HepG2 (cell line): ENCODE measurements around the gene CCDC57. TPM values are rescaled to one million over a fixed set of nuclear protein-coding genes. Genes with fewer than 3 reads are reported as not detected.

Experiments
- CBX2 ChIP-seq, 2 experiments: fragments of 200-600 bp in 1 of 2; sonication (generic); formaldehyde crosslinking in 1 of 2; IDR thresholded peaks; 2 replicates each; pipeline versions ENCODE4 v1.7.0 to v1.8.1; 2018 to 2022; ENCODE audit warnings: low read depth in 2 of 2, low read length in 1 of 2, mild to moderate bottlenecking in 1 of 2, missing genetic modification reagents in 1 of 2
- HNRNPK ChIP-seq: fragments of 200-400 bp; formaldehyde crosslinking; IDR thresholded peaks from 2 replicates; pipeline ENCODE4 v1.6.1; 2018; ENCODE audit warnings: low read length, low read depth, moderate library complexity, mild to moderate bottlenecking; ENCODE audit not compliant: poor library complexity, severe bottlenecking
- KDM5B ChIP-seq: sonication (generic); formaldehyde crosslinking; IDR thresholded peaks from 2 replicates; pipeline ENCODE4 v1.4.0; 2020; ENCODE audit warnings: missing genetic modification reagents, mild to moderate bottlenecking, borderline replicate concordance
- NFKB2 ChIP-seq: sonication (generic); formaldehyde crosslinking; IDR thresholded peaks from 2 replicates; pipeline ENCODE4 v1.4.0; 2020; ENCODE audit warnings: missing genetic modification reagents, borderline replicate concordance
- POLR2A ChIP-seq, 2 experiments: IDR thresholded peaks; 2 replicates each; pipeline ENCODE4 v1.6.1; 2011; ENCODE audit warnings: low read depth in 2 of 2, low read length in 2 of 2, mild to moderate bottlenecking in 1 of 2, moderate library complexity in 1 of 2; ENCODE audit not compliant: insufficient read depth in 1 of 2
- RFXANK ChIP-seq: IDR thresholded peaks from 2 replicates; pipeline ENCODE4 v1.6.1; 2016
- SMAD9 ChIP-seq: sonication (generic); formaldehyde crosslinking; IDR thresholded peaks from 2 replicates; pipeline ENCODE4 v1.5.1; 2020; ENCODE audit warnings: mild to moderate bottlenecking, missing genetic modification reagents
- SRSF1 ChIP-seq: fragments of 200-400 bp; formaldehyde crosslinking; optimal IDR thresholded peaks from 2 replicates; pipeline ENCODE3; 2017; ENCODE audit warnings: mild to moderate bottlenecking, low read depth, low read length, moderate library complexity
- STAT5B ChIP-seq: sonication (generic); formaldehyde crosslinking; IDR thresholded peaks from 2 replicates; pipeline ENCODE4 v1.4.0; 2020; ENCODE audit warnings: missing genetic modification reagents
- ZNF30 ChIP-seq: sonication (generic); formaldehyde crosslinking; IDR thresholded peaks from 2 replicates; pipeline ENCODE4 v1.5.0; 2020; ENCODE audit warnings: mild to moderate bottlenecking, missing genetic modification reagents
- ZNF326 ChIP-seq: sonication (generic); formaldehyde crosslinking; IDR thresholded peaks from 2 replicates; pipeline ENCODE4 v1.4.0; 2020; ENCODE audit warnings: missing genetic modification reagents, borderline replicate concordance
- ZNF614 ChIP-seq: IDR thresholded peaks from 2 replicates; pipeline ENCODE4 v1.6.1; 2018; ENCODE audit warnings: missing biosample characterization, missing genetic modification reagents, inconsistent platforms, borderline replicate concordance
- ZNF724P ChIP-seq: sonication (generic); formaldehyde crosslinking; IDR thresholded peaks from 2 replicates; pipeline ENCODE4 v1.8.0; 2022; ENCODE audit warnings: missing genetic modification reagents, borderline replicate concordance
- polyA plus RNA-seq, 8 experiments: library from polyadenylated mRNA; depleted of rRNA in 3 of 8; stranded (reverse) in 7 of 8; unstranded in 1 of 8; fragments of >200 nt; fragmentation: Illumina TruSeq in 4 of 8; extraction: Trizol in 4 of 8; gene quantifications; 2 replicates each; pipeline versions ENCODE4 v1.2.1 to v1.2.3, GENCODE V29; 2011 to 2016; ENCODE audit warnings: low read depth in 4 of 8, missing spikeins in 1 of 8, mixed read lengths in 1 of 8; ENCODE audit not compliant: insufficient read depth in 1 of 8
- total RNA-seq, 5 experiments: library from RNA; depleted of rRNA; stranded (reverse); fragments of >200 nt; fragmentation: Illumina TruSeq; extraction: Trizol; gene quantifications; 2 replicates each; pipeline ENCODE4 v1.2.3, GENCODE V29; 2016; ENCODE audit warnings: low read depth in 1 of 5
- TF ChIP-seq, protein P1 (sequence below): IDR thresholded peaks from 2 replicates; pipeline ENCODE4 v1.6.1; 2016; ENCODE audit warnings: low read depth, control low read depth
- TF ChIP-seq, protein P2 (sequence below): IDR thresholded peaks from 2 replicates; pipeline ENCODE4 v1.6.1; 2016; ENCODE audit warnings: mild to moderate bottlenecking
- TF ChIP-seq, protein P3 (sequence below): IDR thresholded peaks from 2 replicates; pipeline ENCODE4 v1.6.1; 2012; ENCODE audit warnings: inconsistent platforms
- TF ChIP-seq, protein P4 (sequence below): sonication (generic); formaldehyde crosslinking; IDR thresholded peaks from 2 replicates; pipeline ENCODE4 v1.5.0; 2020; ENCODE audit warnings: mild to moderate bottlenecking, missing genetic modification reagents, borderline replicate concordance
- TF ChIP-seq, protein P5 (sequence below): sonication (generic); formaldehyde crosslinking; IDR thresholded peaks from 2 replicates; pipeline ENCODE4 v1.9.0; 2021; ENCODE audit warnings: missing genetic modification reagents, mild to moderate bottlenecking, borderline replicate concordance
- TF ChIP-seq, protein P6 (sequence below): IDR thresholded peaks from 2 replicates; pipeline ENCODE4 v1.6.1; 2016

CCDC57 gene
- total and polyA plus RNA-seq, 2 of the 13 experiments (the other 11 are each of a cell fraction or from before 2014, with no cell fraction given) = 59.3 to 59.9 TPM

DNA sequence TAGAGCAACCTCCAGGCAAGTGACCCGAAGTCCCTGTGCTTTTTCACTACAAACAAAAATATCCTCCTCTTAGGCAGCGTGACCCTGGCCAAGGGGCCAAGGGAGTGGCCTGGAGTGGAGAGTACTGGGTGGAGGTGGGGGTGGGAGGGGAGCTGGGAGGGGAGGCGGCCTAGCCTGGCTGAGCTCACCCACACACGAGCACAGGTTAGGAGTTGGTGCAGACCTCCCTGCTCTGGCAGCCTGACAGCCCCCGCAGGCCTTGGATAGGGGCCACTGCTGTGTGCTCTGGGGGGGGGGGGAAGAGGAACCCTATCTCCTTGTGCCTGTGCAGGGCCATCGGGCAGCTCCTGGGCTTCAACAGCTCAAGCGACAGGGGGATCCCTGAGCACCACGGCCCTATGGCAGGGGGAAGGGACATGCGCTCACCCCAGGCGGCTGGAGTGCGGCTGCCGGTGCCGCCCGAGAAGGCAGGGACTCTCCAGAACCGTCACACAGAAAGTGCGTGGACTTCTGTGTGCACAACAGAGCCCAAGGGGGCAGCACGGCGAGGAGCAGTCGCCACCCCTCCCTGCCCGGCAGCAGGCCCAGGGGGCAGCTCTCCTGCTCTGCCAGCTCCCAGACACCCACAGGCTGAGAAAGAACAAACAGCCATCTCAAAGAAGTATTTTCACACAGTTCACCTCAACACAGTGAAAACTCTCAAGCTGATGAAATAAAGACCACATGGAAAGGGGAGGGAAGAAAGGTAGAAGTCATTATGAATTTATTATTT is 29.5 kb upstream of the CCDC57 start (continued):
- TF ChIP-seq, protein P1, sequence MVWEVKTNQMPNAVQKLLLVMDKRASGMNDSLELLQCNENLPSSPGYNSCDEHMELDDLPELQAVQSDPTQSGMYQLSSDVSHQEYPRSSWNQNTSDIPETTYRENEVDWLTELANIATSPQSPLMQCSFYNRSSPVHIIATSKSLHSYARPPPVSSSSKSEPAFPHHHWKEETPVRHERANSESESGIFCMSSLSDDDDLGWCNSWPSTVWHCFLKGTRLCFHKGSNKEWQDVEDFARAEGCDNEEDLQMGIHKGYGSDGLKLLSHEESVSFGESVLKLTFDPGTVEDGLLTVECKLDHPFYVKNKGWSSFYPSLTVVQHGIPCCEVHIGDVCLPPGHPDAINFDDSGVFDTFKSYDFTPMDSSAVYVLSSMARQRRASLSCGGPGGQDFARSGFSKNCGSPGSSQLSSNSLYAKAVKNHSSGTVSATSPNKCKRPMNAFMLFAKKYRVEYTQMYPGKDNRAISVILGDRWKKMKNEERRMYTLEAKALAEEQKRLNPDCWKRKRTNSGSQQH (CRISPR knock-in tag) = no peak
- TF ChIP-seq NFKB2 (CRISPR knock-in tag) = peak; percentile 3; the same call in 1 of the 2 replicates
- TF ChIP-seq, protein P2, sequence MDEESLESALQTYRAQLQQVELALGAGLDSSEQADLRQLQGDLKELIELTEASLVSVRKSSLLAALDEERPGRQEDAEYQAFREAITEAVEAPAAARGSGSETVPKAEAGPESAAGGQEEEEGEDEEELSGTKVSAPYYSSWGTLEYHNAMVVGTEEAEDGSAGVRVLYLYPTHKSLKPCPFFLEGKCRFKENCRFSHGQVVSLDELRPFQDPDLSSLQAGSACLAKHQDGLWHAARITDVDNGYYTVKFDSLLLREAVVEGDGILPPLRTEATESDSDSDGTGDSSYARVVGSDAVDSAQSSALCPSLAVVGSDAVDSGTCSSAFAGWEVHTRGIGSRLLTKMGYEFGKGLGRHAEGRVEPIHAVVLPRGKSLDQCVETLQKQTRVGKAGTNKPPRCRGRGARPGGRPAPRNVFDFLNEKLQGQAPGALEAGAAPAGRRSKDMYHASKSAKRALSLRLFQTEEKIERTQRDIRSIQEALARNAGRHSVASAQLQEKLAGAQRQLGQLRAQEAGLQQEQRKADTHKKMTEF (CRISPR knock-in tag) = peak; percentile 13; the same call in 1 of the 2 replicates
- TF ChIP-seq, protein P3, sequence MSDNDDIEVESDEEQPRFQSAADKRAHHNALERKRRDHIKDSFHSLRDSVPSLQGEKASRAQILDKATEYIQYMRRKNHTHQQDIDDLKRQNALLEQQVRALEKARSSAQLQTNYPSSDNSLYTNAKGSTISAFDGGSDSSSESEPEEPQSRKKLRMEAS = no peak
- TF ChIP-seq KDM5B (CRISPR knock-in tag) = no peak
- peak; percentile 98 for TF ChIP-seq ZNF326
- 0 out of 2 replicates have a peak, but pooled peaks have one; percentile 11 for TF ChIP-seq STAT5B (CRISPR knock-in tag)
- no peak for TF ChIP-seq CBX2 (IDR thresholded peaks at IDR 0.05; ENCODE audit: low read depth, low read length)
- no peak; the same call in 1 of the 2 replicates for TF ChIP-seq CBX2 (CRISPR knock-in tag; IDR thresholded peaks at IDR 0.05; ENCODE audit: low read depth)
- 0 out of 2 replicates have a peak, but pooled peaks have one; percentile 63 for TF ChIP-seq RFXANK (CRISPR knock-in tag)
- no peak for TF ChIP-seq ZNF30 (CRISPR knock-in tag)
- TF ChIP-seq, protein P4, sequence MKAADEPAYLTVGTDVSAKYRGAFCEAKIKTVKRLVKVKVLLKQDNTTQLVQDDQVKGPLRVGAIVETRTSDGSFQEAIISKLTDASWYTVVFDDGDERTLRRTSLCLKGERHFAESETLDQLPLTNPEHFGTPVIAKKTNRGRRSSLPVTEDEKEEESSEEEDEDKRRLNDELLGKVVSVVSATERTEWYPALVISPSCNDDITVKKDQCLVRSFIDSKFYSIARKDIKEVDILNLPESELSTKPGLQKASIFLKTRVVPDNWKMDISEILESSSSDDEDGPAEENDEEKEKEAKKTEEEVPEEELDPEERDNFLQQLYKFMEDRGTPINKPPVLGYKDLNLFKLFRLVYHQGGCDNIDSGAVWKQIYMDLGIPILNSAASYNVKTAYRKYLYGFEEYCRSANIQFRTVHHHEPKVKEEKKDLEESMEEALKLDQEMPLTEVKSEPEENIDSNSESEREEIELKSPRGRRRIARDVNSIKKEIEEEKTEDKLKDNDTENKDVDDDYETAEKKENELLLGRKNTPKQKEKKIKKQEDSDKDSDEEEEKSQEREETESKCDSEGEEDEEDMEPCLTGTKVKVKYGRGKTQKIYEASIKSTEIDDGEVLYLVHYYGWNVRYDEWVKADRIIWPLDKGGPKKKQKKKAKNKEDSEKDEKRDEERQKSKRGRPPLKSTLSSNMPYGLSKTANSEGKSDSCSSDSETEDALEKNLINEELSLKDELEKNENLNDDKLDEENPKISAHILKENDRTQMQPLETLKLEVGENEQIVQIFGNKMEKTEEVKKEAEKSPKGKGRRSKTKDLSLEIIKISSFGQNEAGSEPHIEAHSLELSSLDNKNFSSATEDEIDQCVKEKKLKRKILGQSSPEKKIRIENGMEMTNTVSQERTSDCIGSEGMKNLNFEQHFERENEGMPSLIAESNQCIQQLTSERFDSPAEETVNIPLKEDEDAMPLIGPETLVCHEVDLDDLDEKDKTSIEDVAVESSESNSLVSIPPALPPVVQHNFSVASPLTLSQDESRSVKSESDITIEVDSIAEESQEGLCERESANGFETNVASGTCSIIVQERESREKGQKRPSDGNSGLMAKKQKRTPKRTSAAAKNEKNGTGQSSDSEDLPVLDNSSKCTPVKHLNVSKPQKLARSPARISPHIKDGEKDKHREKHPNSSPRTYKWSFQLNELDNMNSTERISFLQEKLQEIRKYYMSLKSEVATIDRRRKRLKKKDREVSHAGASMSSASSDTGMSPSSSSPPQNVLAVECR (CRISPR knock-in tag) = peak; percentile 3; the same call in 1 of the 2 replicates
- no peak for TF ChIP-seq POLR2A (IDR thresholded peaks at IDR 0.05; ENCODE audit: insufficient read depth in 1 of 2, low read depth in 2 of 2, low read length in 2 of 2)
- TF ChIP-seq, protein P5, sequence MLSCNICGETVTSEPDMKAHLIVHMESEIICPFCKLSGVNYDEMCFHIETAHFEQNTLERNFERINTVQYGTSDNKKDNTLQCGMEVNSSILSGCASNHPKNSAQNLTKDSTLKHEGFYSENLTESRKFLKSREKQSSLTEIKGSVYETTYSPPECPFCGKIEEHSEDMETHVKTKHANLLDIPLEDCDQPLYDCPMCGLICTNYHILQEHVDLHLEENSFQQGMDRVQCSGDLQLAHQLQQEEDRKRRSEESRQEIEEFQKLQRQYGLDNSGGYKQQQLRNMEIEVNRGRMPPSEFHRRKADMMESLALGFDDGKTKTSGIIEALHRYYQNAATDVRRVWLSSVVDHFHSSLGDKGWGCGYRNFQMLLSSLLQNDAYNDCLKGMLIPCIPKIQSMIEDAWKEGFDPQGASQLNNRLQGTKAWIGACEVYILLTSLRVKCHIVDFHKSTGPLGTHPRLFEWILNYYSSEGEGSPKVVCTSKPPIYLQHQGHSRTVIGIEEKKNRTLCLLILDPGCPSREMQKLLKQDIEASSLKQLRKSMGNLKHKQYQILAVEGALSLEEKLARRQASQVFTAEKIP (CRISPR knock-in tag) = no peak
- TF ChIP-seq SRSF1 = peak; percentile 7
- TF ChIP-seq HNRNPK = peak; percentile 85
- TF ChIP-seq ZNF614 = no peak; the same call in 1 of the 2 replicates
- TF ChIP-seq ZNF724P (CRISPR knock-in tag) = peak; percentile 27
- TF ChIP-seq, protein P6, sequence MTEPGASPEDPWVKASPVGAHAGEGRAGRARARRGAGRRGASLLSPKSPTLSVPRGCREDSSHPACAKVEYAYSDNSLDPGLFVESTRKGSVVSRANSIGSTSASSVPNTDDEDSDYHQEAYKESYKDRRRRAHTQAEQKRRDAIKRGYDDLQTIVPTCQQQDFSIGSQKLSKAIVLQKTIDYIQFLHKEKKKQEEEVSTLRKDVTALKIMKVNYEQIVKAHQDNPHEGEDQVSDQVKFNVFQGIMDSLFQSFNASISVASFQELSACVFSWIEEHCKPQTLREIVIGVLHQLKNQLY (CRISPR knock-in tag) = peak; percentile 27; the same call in 1 of the 2 replicates
- TF ChIP-seq SMAD9 (CRISPR knock-in tag) = 0 out of 2 replicates have a peak, but pooled peaks have one; percentile 30
